B cell (primary cell): ENCODE measurements around the gene MXRA5. TPM values are rescaled to one million over a fixed set of nuclear protein-coding genes. Genes with fewer than 3 reads are reported as not detected.

Source experiments
- ATAC-seq: fragments of 200-7000 bp; cut with Tn5 transposase; one replicate; pipeline ENCODE4 v1.10.0; 2021; ENCODE audit warnings: low read depth, mild to moderate bottlenecking, moderate number of reproducible peaks, moderate library complexity
- CTCF ChIA-PET: fragments of 350-600 bp; sonication (Branson Sonifier 250); formaldehyde crosslinking; loops from one replicate; lab custom pipeline; 2021; ENCODE audit warnings: antibody characterized with exemption, inconsistent platforms; lab: Charles Lee
- POLR2A ChIA-PET: fragments of 350-600 bp; sonication (Branson Sonifier 250); formaldehyde crosslinking; loops from one replicate; lab custom pipeline; 2021; ENCODE audit warnings: antibody characterized with exemption; lab: Charles Lee
- DNase-seq: peaks from one replicate; pipeline ENCODE4 v3.0.0; 2013
- H2AFZ ChIP-seq: 2 replicates; pipeline ENCODE4 v1.6.1; 2012; ENCODE audit warnings: mild to moderate bottlenecking, low read depth, low read length; ENCODE audit not compliant: insufficient read depth, poor library complexity, severe bottlenecking
- H3K27ac ChIP-seq, 2 donors: 1 replicate in 1 of 2; 2 replicates in 1 of 2; pipeline ENCODE4 v1.5.1; 2012 to 2013; ENCODE audit warnings: low read length in 2 of 2, mild to moderate bottlenecking in 2 of 2, moderate library complexity in 1 of 2
- H3K27me3 ChIP-seq, 4 experiments: fragments of 200-600 bp in 1 of 4; sonication (generic) in 1 of 4; replicated peaks in 1 of 4; 1 replicate in 2 of 4; 2 replicates in 2 of 4; pipeline versions ENCODE4 v1.6.1 to v1.7.0; 2013 to 2016; ENCODE audit warnings: low read length in 3 of 4, mild to moderate bottlenecking in 2 of 4, mixed read lengths in 1 of 4, moderate library complexity in 1 of 4; ENCODE audit not compliant: insufficient read depth in 4 of 4, control insufficient read depth in 3 of 4; ENCODE audit errors: control extremely low read depth in 1 of 4
- H3K36me3 ChIP-seq, 2 experiments: replicated peaks in 1 of 2; 1 replicate in 1 of 2; 2 replicates in 1 of 2; pipeline versions ENCODE4 v1.6.1 to v1.7.1; 2013; ENCODE audit warnings: low read length in 1 of 2; ENCODE audit not compliant: insufficient read depth in 2 of 2, control insufficient read depth in 1 of 2; ENCODE audit errors: control extremely low read depth in 1 of 2, extremely low read depth in 1 of 2
- H3K4me1 ChIP-seq, 2 donors: fragments of 200-600 bp in 1 of 2; sonication (generic) in 1 of 2; 1 replicate in 1 of 2; 2 replicates in 1 of 2; pipeline versions ENCODE4 v1.5.1 to v1.6.1; 2013 to 2017; ENCODE audit warnings: low read length in 2 of 2; ENCODE audit not compliant: control insufficient read depth in 2 of 2, insufficient read depth in 2 of 2
- H3K4me2 ChIP-seq: replicated peaks from 2 replicates; pipeline ENCODE3; 2012; ENCODE audit warnings: mild to moderate bottlenecking, low read depth, low read length; ENCODE audit not compliant: poor library complexity, severe bottlenecking
- H3K4me3 ChIP-seq, 5 experiments: fragments of 200-600 bp in 1 of 5; sonication (generic) in 1 of 5; 1 replicate in 3 of 5; 2 replicates in 2 of 5; pipeline versions ENCODE4 v1.5.1 to v1.7.0; 2011 to 2016; ENCODE audit warnings: low read length in 4 of 5, mild to moderate bottlenecking in 4 of 5, low read depth in 2 of 5, control low read depth in 1 of 5, moderate library complexity in 1 of 5; ENCODE audit not compliant: insufficient read depth in 1 of 5; ENCODE audit errors: control extremely low read depth in 1 of 5, extremely low read depth in 1 of 5
- H3K79me2 ChIP-seq: fragments of 200-600 bp; sonication (generic); one replicate; pipeline ENCODE4 v1.6.0; 2016; ENCODE audit warnings: low read length; ENCODE audit not compliant: control insufficient read depth, insufficient read depth
- H3K9ac ChIP-seq: fragments of 200-600 bp; sonication (generic); 2 replicates; pipeline ENCODE4 v1.6.1; 2017; ENCODE audit warnings: mild to moderate bottlenecking, low read length, moderate library complexity
- H3K9me3 ChIP-seq, 3 donors: one replicate each; pipeline versions ENCODE4 v1.6.1 to v1.7.1; 2013; ENCODE audit warnings: low read length in 2 of 3; ENCODE audit not compliant: control insufficient read depth in 2 of 3, insufficient read depth in 1 of 3; ENCODE audit errors: control extremely low read depth in 1 of 3
- H4K20me1 ChIP-seq: 2 replicates; pipeline ENCODE4 v1.6.0; 2012; ENCODE audit warnings: mild to moderate bottlenecking, low read length; ENCODE audit not compliant: insufficient read depth, control insufficient read depth, poor library complexity, severe bottlenecking
- H3K27ac Mint-ChIP-seq: one replicate; pipeline ENCODE4 v1.8.0; 2021; ENCODE audit warnings: mixed read lengths
- H3K27me3 Mint-ChIP-seq: one replicate; pipeline ENCODE4 v1.8.0; 2021; ENCODE audit warnings: mixed read lengths
- H3K4me1 Mint-ChIP-seq: one replicate; pipeline ENCODE4 v1.8.0; 2021; ENCODE audit warnings: mixed read lengths
- H3K4me3 Mint-ChIP-seq: one replicate; pipeline ENCODE4 v1.8.0; 2021; ENCODE audit warnings: mixed read lengths
- H3K9me3 Mint-ChIP-seq: one replicate; pipeline ENCODE4 v1.8.0; 2022; ENCODE audit warnings: mixed read lengths; ENCODE audit not compliant: insufficient read depth
- CTCF ChIP-seq: fragments of 200-600 bp; IDR thresholded peaks from one replicate; pipeline ENCODE4 v1.8.0; 2022; ENCODE audit warnings: antibody characterized with exemption, mild to moderate bottlenecking
- EZH2 ChIP-seq: IDR thresholded peaks from 2 replicates; pipeline ENCODE4 v1.6.1; 2012; ENCODE audit warnings: borderline replicate concordance, low read depth, mild to moderate bottlenecking, moderate library complexity, low read length; ENCODE audit not compliant: insufficient read depth, poor library complexity, severe bottlenecking
- WGBS: methylation state at CpG from one replicate; pipeline ENCODE4 v1.1.5; 2013; ENCODE audit warnings: missing lambda C conversion rate; ENCODE audit not compliant: insufficient coverage; 5-methylcytosine and 5-hydroxymethylcytosine counted together
- intact Hi-C: fragments of 100-400 bp; cut with micrococcal nuclease; formaldehyde crosslinking; loops from one replicate; pipeline ENCODE4 v1.10.0; 2022
- polyA plus RNA-seq: library from polyadenylated mRNA; depleted of rRNA; stranded (reverse); fragments of >200 nt; gene quantifications from 2 replicates; pipeline ENCODE4 v1.2.3, GENCODE V29; 2012
- total RNA-seq, 2 donors: library from RNA; stranded (reverse); fragments of 120-200 nt in 1 of 2; gene quantifications; 1 replicate in 1 of 2; 2 replicates in 1 of 2; pipeline versions ENCODE4 v1.2.3 to v1.2.4, GENCODE V29; 2013 to 2022

MXRA5 gene
- total and polyA plus RNA-seq, 2 donors (not counting 1 experiment from before 2014, with no cell fraction given) = not detected

- no peaks in the 10 kb centered on the region for H3K4me1 Mint-ChIP-seq
- no peak overlapping the region for H3K9ac ChIP-seq
Measured at GRCh38 chrX:3351276-3351675, 4.8 kb upstream of the MXRA5 start.

GRCh38 chrX:3348191-3348590 lies 1.7 kb upstream of the MXRA5 start:
- POLR2A ChIA-PET = no interaction called here
- H3K4me3 Mint-ChIP-seq = no peak overlapping the region
- Histone ChIP-seq H3K9me3 (peaks cover 0 to 9% (median 0%) of the 10 kb centered on the region in 3 donors), H3K4me1 (no peaks in the 10 kb centered on the region), H3K9ac (no peak overlapping the region), H3K27me3 (peaks cover 0 to 3% (median 0%) of the 10 kb centered on the region in 4 experiments), H4K20me1 (no peaks in the 10 kb centered on the region), H3K36me3 (no peaks in the 10 kb centered on the region), H3K4me2 (no peak overlapping the region), H3K79me2 (no peaks in the 10 kb centered on the region), H3K4me3 (no peak overlapping the region), H2AFZ (no peak overlapping the region), H3K27ac (no peak overlapping the region)
- no CpG with 5 or more reads among the region's 5 CpGs for WGBS
- peaks cover 19% of the 10 kb centered on the region for H3K27me3 Mint-ChIP-seq
- no peak for ATAC-seq
- CTCF ChIA-PET = no interaction called here
- intact Hi-C loops = no loop called here
- H3K27ac Mint-ChIP-seq = no peak overlapping the region
- TF ChIP-seq CTCF = no peak
- TF ChIP-seq EZH2 = no peak
- H3K4me1 Mint-ChIP-seq = no peaks in the 10 kb centered on the region
- DNase-seq = no peak
- no peaks in the 10 kb centered on the region for H3K9me3 Mint-ChIP-seq

More at GRCh38 chrX:3351276-3351675, 4.8 kb upstream of the MXRA5 start:
- Histone ChIP-seq H3K36me3 (no peaks in the 10 kb centered on the region), H3K4me1 (no peaks in the 10 kb centered on the region), H3K9me3 (no peaks in the 10 kb centered on the region), H3K27ac (no peak overlapping the region), H4K20me1 (no peaks in the 10 kb centered on the region), H2AFZ (no peak overlapping the region), H3K4me3 (no peak overlapping the region), H3K79me2 (no peaks in the 10 kb centered on the region), H3K4me2 (no peak overlapping the region), H3K27me3 (no peaks in the 10 kb centered on the region)
- H3K9me3 Mint-ChIP-seq = no peaks in the 10 kb centered on the region
- POLR2A ChIA-PET = no interaction called here
- no peak overlapping the region for H3K4me3 Mint-ChIP-seq
- no CpG with 5 or more reads among the region's 4 CpGs for WGBS
- TF ChIP-seq CTCF (no peak), EZH2 (no peak)
- H3K27me3 Mint-ChIP-seq = peaks cover 6% of the 10 kb centered on the region
- no peak overlapping the region for H3K27ac Mint-ChIP-seq
- no peak for DNase-seq
- no peak for ATAC-seq
- intact Hi-C loops = no loop called here
- CTCF ChIA-PET = no interaction called here
